HG03521 (cell line): ENCODE results near the gene KIT.

Source experiments
- ATAC-seq: cut with Tn5 transposase; IDR thresholded peaks from one replicate; pipeline ENCODE4 v1.9.1; 2021; ENCODE audit warnings: mild to moderate bottlenecking, moderate library complexity; ENCODE audit not compliant: unreplicated experiment

The KIT gene

GRCh38 chr4:54741202-54741601 lies 83.4 kb downstream of the KIT start:
- no peak for ATAC-seq

DNA sequence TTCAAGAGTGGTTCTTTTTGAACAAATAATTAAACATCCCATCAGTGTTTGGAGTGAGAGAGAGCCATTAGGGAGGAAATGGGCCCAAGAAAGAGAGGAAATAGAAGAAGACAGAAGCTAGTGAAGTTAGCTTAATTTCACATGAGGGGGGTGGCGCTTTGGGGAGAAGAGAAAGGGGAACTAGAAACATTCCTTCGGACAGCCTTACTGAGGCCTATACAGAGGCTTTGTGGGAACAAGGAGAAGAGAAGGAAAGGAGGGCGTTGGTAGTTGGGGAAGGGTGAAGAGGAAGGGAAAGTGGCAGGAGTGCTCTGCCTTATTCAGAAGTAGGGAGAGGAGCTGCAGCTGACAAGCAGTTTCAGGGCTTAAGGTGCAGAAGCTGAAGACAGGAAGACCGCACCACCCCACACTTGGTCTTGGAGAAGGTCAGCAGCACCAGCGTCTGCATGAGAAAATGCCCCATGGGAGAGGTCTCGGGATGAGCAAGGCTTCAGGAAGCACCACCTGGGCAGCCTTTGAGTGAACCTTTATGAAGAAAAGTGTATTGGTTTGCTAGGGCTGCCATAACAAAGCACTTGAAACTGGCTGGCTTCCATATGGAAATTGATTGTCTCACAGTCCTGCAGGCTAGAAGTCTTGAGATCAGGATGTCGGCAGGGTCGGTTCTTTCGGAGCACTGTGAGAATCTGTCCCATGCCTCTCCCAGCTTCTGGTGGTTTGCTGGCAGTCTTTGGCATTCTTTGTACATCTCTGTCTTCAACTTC lies 85.1 kb downstream of the KIT start:
- no peak for ATAC-seq

DNA sequence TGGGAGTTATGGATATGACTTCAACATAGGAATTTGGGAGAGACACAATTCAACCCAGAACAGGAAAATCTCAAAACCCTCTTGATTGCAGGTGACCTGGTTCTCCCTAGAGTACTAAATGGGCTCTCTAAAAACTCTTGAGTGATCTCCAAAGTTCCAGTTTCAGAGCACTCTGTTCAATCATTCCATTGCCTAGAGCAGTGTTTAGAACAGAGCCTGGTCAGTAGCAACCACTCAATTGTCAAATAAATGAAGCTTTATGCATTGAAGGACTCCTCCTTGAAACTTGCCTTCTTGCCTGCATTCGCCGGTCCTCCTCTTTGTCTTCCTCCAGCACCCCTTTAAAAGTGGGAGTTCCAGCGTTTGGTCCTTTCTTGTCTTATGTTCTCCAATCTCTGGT lies 85.8 kb downstream of the KIT start:
- ATAC-seq: no peak

- no peak for ATAC-seq
These were observed 86.7 kb downstream of the KIT start for GRCh38 chr4:54744487-54744886.

DNA sequence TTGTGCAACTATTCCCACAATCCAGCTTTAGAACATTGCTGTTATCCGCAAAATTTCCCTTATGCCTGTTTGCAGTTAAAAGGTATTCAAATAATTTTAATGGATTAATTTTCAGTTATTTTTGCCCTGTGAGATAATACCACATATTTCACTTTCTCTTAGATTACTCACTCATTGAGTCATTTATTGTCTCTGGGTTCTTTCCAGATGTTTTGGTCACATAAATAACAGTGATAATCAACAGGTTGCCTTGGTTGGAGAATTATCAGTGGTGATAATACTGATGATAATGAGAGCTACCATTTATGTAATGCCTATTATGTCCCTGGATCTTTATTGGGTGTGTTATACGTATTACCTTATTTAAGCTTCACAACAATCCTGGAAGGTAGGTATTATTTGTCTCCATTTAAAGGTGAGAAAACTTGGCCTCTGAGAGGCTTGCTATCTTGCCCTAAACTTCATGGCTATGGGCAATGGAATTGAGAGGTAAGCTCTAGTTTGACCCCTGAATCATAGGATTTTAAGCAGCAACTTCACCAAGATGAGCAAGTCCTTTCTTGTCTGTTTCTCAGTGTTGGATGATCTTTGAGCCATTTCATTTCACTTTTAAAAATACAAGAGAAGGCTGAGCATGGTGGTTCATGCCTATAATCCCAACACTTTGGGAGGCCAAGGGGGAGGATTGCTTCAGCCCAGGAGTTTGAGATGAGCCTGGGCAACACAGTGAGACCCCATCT lies 87.4 kb downstream of the KIT start:
- no peak for ATAC-seq

DNA sequence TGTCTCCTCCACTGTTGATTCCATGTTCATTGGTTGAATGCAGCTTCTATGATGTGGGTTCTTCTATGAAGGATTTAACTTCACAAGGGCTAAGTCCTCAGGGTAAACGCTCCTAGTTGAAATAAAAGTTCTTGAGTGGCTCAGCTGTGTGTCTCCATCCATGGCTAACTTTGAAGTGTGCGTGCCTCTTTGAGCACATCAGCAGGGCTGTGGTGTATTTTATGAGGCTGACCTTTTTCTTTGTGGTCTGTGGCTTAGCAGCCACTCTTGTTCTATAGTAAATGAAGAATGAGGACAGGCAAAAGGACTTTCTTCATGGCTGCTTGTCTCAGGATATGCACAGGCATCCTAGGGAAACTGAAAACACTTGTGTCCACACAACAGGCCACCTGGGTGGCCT lies 88.5 kb downstream of the KIT start:
- peak; percentile 67 for ATAC-seq

- ATAC-seq: no peak
These were observed 92.6 kb downstream of the KIT start for GRCh38 chr4:54750341-54750740.

- ATAC-seq: no peak
These were observed 96.6 kb downstream of the KIT start for GRCh38 chr4:54754394-54754793.

GRCh38 chr4:54764476-54764875 lies 106.7 kb downstream of the KIT start:
- ATAC-seq: no peak

DNA sequence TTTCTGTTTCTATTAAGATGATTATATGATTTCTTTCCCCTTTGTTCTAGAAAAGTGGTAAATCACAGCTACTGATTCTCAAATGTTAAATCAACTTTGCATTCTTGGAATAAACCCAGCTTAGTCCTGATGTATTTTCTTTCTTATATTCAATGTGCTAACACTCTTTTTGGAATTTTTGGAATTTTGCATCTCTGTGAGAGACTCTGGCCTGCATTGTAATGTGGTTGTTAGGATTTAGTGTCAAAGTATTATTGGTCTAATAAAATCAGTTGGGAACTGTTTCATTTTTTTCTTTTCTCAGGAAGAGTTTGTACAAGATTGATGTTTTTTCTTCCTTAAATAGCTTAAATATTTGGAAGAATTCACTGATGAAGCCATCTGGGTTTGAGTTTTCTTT lies 109.6 kb downstream of the KIT start:
- no peak for ATAC-seq

- no peak for ATAC-seq
These were observed 115.3 kb downstream of the KIT start for GRCh38 chr4:54773022-54773421.

DNA sequence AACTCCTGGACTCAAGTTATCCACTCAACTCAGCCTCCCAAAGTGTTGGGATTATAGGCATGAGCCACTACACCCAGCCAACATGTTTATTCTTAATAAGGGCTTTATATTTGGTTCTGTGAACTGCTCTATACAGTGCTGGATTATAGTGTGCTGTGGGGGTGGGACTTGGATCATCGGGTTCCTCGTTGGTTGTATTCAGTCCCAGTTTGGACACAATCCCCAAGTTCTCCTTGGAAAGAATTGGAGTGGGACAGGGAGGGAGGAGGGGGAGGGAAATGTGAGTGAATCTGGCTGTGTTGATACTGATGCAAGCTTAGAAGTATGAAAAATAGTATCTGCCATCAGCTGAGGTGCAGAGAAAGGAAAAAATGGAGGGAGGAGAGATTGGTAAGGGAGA lies 121.3 kb downstream of the KIT start:
- ATAC-seq: no peak

GRCh38 chr4:54779476-54780148 lies 121.9 kb downstream of the KIT start:
- no peak for ATAC-seq

GRCh38 chr4:54780149-54780495 lies 122.4 kb downstream of the KIT start:
- ATAC-seq: no peak

- ATAC-seq: no peak
These were observed 124.0 kb downstream of the KIT start for GRCh38 chr4:54781756-54782155.

- no peak for ATAC-seq
These were observed 125.8 kb downstream of the KIT start for GRCh38 chr4:54783402-54784110.

- no peak for ATAC-seq
These were observed 126.5 kb downstream of the KIT start for GRCh38 chr4:54784161-54784671.
